Adrenal gland (tissue), 12 donors: ENCODE data around the gene PRSS2. TPM values are rescaled to one million over a fixed set of nuclear protein-coding genes. Genes with fewer than 3 reads are reported as not detected.

Experiments
- DNase-seq, 7 donors: peaks; one replicate each; pipeline ENCODE4 v3.0.0-alpha.2; 2019 to 2020
- H3K27ac ChIP-seq, 5 donors: fragments of 200-600 bp; sonication (generic) in 4 of 5; 1 replicate in 3 of 5; 2 replicates in 2 of 5; pipeline versions ENCODE4 v1.5.1 to v1.8.0; 2016 to 2020; ENCODE audit warnings: mild to moderate bottlenecking in 1 of 5
- H3K27me3 ChIP-seq: fragments of 200-600 bp; 2 replicates; pipeline ENCODE4 v1.8.0; 2021
- H3K36me3 ChIP-seq, 2 donors: fragments of 200-600 bp; replicated peaks in 1 of 2; 1 replicate in 1 of 2; 2 replicates in 1 of 2; pipeline versions ENCODE4 v1.5.1 to v1.8.0; 2018 to 2022
- H3K4me1 ChIP-seq, 2 donors: fragments of 200-600 bp; replicated peaks in 1 of 2; 1 replicate in 1 of 2; 2 replicates in 1 of 2; pipeline versions ENCODE4 v1.5.1 to v1.8.0; 2018 to 2021
- H3K4me3 ChIP-seq, 4 donors: fragments of 200-600 bp; sonication (generic) in 3 of 4; one replicate each; pipeline ENCODE4 v1.5.1; 2016 to 2018
- H3K9me3 ChIP-seq, 3 donors: fragments of 200-600 bp; sonication (generic) in 1 of 3; replicated peaks in 1 of 3; 1 replicate in 2 of 3; 2 replicates in 1 of 3; pipeline versions ENCODE4 v1.5.1 to v1.8.0; 2016 to 2021
- POLR2A ChIP-seq, 2 donors: fragments of 450-650 bp; IDR thresholded peaks; one replicate each; pipeline ENCODE4 v1.6.1; 2017; ENCODE audit warnings: antibody characterized with exemption in 2 of 2, mild to moderate bottlenecking in 2 of 2, moderate library complexity in 1 of 2
- WGBS, 4 donors: extraction: QIAGEN DNeasy Blood & Tissue Kit in 2 of 4; methylation state at CpG; one replicate each; pipeline versions ENCODE4 v1.1.5 to v1.1.7; 2013 to 2017; 5-methylcytosine and 5-hydroxymethylcytosine counted together
- intact Hi-C, 2 donors: fragments of 100-400 bp; cut with DNase I; formaldehyde crosslinking; loops; one replicate each; pipeline versions ENCODE4 v1.14.1 to v1.15.0; 2022 to 2023
- polyA plus RNA-seq, 3 donors: library from polyadenylated mRNA; stranded (reverse); fragments of 200-250 nt in 2 of 3; fragments of 350-450 nt in 1 of 3; fragmentation: Illumina TruSeq in 1 of 3; extraction: RNeasy Lipid Tissue Mini Kit (QIAGEN cat#74804) in 1 of 3; gene quantifications; one replicate each; pipeline ENCODE4 v1.2.3, GENCODE V29; 2013 to 2014
- total RNA-seq, 9 donors: library from RNA; depleted of rRNA in 4 of 9; stranded (reverse); fragments of >200 nt in 4 of 9; fragments of 120-200 nt in 1 of 9; fragmentation: NEBNext Ultra II Directional in 1 of 9; extraction: Animal tissue kit (Norgen Biotek cat#: 25700) in 1 of 9; gene quantifications; one replicate each; pipeline versions ENCODE4 v1.1.0 to v1.2.4, GENCODE V29; 2013 to 2023
- TF ChIP-seq, protein P1 (sequence below), 6 experiments: fragments of 450-650 bp in 4 of 6; fragments of 200-600 bp in 2 of 6; sonication (generic) in 1 of 6; IDR thresholded peaks; 1 replicate in 5 of 6; 2 replicates in 1 of 6; pipeline versions ENCODE4 v1.5.1 to v1.8.0; 2016 to 2021; ENCODE audit warnings: antibody characterized with exemption in 6 of 6, mild to moderate bottlenecking in 2 of 6, moderate library complexity in 1 of 6
- donor health status: healthy with polysubstance abuse.
- donor health status: Bipolar disorder and iron deficiency.
- donor health status: DM: yes; HTN: yes; CAD: no.
- donor health status: DM: no; HTN: no; CAD: no.
- donor health status: DM: no; HTN: no; CAD: no.
- donor health status: DM: yes; HTN: yes; CAD: no.

The PRSS2 gene
- total and polyA plus RNA-seq, 12 donors, result 2.8 to 43.4 (median 4.8) TPM; not detected in 7

DNA sequence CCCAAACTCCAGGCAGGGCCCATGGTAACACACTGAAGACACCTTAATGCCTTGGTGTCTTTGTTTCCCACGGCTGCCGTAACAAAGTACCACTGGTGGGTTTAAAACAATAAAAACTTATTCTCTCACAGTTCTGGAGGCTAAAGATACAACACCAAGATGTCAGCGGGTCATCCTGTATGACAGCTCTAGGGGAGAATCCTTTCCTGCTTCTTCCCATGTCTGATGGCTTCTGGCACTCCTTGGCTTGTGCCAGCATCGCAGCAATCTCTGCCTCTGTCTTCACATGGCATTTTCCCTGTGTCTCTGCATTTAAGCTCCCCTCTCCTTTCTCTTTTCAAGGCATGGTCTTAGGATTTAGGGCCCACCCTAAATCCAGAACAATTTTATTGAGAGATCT is 33.1 kb downstream of the PRSS2 start:
- Histone ChIP-seq H3K4me1 (no peaks in the 10 kb centered on the region), H3K9me3 (no peaks in the 10 kb centered on the region), H3K36me3 (no peaks in the 10 kb centered on the region), H3K27me3 (peaks cover 4% of the 10 kb centered on the region), H3K4me3 (no peak overlapping the region), H3K27ac (no peak overlapping the region)
- peak in 1 of 7 donors; percentile 14 for DNase-seq
- intact Hi-C loops, result no loop called here
- TF ChIP-seq, protein P1, sequence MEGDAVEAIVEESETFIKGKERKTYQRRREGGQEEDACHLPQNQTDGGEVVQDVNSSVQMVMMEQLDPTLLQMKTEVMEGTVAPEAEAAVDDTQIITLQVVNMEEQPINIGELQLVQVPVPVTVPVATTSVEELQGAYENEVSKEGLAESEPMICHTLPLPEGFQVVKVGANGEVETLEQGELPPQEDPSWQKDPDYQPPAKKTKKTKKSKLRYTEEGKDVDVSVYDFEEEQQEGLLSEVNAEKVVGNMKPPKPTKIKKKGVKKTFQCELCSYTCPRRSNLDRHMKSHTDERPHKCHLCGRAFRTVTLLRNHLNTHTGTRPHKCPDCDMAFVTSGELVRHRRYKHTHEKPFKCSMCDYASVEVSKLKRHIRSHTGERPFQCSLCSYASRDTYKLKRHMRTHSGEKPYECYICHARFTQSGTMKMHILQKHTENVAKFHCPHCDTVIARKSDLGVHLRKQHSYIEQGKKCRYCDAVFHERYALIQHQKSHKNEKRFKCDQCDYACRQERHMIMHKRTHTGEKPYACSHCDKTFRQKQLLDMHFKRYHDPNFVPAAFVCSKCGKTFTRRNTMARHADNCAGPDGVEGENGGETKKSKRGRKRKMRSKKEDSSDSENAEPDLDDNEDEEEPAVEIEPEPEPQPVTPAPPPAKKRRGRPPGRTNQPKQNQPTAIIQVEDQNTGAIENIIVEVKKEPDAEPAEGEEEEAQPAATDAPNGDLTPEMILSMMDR (IDR thresholded peaks at IDR 0.05), result no peak
- no peak for TF ChIP-seq POLR2A (IDR thresholded peaks at IDR 0.05)
- 77 to 93% (median 87%) methylated on average over 4 of the region's 4 CpGs for WGBS, 4 donors

DNA sequence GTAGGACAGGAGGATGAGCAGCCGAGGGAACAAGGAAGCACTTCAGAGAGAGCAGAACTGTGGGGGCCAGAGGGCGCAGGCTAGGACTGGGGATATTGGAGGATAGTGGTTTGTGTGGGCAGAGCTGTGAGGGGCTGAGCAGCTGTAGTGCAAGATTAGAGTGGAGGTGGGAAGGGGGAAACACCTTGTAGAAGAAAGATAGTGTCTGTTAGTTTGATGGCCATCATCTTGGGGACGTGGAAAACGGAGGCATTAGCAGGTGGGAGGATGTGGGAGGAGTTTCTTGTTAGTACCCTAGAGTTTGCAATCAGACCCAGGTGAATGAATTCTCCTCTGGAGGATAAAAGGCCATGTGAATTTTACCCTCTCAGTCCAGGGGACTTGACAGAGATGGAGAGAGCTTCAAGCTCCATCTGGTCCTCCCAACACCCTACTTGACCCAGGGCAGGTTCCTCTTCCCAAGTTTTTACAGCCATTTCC is 34.0 kb downstream of the PRSS2 start:
- intact Hi-C loops, result no loop called here
- DNase-seq, result no peak
- TF ChIP-seq POLR2A (IDR thresholded peaks at IDR 0.05), result no peak
- TF ChIP-seq, protein P1 (IDR thresholded peaks at IDR 0.05), result no peak
- 45 to 64% (median 53%) methylated on average over 4 of the region's 4 CpGs for WGBS, 4 donors
- Histone ChIP-seq H3K27ac (no peak overlapping the region), H3K36me3 (no peaks in the 10 kb centered on the region), H3K4me3 (no peak overlapping the region), H3K4me1 (no peaks in the 10 kb centered on the region), H3K27me3 (peaks cover 4% of the 10 kb centered on the region), H3K9me3 (no peaks in the 10 kb centered on the region)

DNA sequence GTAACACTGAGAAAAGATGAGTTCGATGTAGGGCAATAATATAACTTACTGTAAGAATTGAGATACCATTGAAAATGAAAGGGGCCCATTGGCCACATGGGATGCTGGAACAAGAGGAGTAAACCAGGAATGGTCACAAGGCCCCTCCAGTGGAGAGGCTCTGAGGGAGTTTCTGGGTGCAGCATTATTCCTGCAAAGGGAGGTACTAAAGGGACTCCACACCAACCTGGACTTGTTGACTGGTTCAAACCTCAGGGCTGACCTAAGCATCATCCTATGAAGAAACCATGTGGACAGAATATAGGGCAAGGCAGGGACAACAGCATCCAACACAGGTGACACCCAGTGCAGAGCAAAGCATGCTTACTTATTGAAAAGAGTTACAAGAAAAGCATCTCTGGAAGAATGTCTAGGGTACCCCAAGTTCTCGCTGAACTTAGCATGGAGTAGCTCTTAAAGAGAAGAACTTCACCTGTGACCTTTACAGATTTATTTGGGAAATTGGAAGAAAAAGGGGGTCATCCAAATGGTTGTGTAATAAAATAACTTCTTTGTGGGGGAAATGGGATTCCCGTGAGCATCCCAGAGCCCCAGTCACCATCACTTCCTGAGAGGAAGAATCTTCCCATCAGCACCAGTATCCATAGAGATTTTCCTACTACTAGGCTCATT is 34.7 kb downstream of the PRSS2 start:
- intact Hi-C loops, result no loop called here
- H3K27ac ChIP-seq, result no peak overlapping the region
- H3K4me3 ChIP-seq, result no peak overlapping the region
- 74 to 85% (median 76%) methylated on average over 3 of the region's 3 CpGs for WGBS, 4 donors
- no peaks in the 10 kb centered on the region for H3K4me1 ChIP-seq
- TF ChIP-seq POLR2A (IDR thresholded peaks at IDR 0.05), result no peak
- TF ChIP-seq, protein P1 (IDR thresholded peaks at IDR 0.05), result no peak
- DNase-seq, result no peak
- no peaks in the 10 kb centered on the region for H3K9me3 ChIP-seq
- no peaks in the 10 kb centered on the region for H3K36me3 ChIP-seq
- H3K27me3 ChIP-seq, result peaks cover 7% of the 10 kb centered on the region

DNA sequence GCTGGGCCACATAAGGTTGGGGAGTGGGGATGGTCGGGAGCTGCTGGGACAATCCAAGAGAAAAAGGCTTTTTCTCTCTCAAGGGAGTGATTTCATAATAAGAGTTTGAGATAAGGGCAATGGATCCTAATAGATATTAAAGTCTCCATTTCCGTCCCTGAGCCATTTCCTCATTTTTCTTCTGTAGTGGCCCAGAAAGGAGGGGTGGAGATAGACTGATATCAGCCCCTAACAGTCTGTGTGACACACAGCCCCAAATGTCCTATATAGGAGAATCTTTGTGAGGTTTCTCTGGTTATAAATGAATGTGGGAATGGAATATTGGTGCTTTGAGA is 35.2 kb downstream of the PRSS2 start:
- Histone ChIP-seq H3K36me3 (no peaks in the 10 kb centered on the region), H3K4me3 (no peak overlapping the region), H3K4me1 (no peaks in the 10 kb centered on the region), H3K9me3 (no peaks in the 10 kb centered on the region), H3K27ac (no peak overlapping the region), H3K27me3 (peaks cover 12% of the 10 kb centered on the region)
- TF ChIP-seq POLR2A (IDR thresholded peaks at IDR 0.05), result no peak
- TF ChIP-seq, protein P1 (IDR thresholded peaks at IDR 0.05), result no peak
- intact Hi-C loops, result no loop called here
- no peak for DNase-seq
- 32 to 45% (median 37%) methylated on average over 2 of the region's 2 CpGs for WGBS, 4 donors
